ENCODE measurements around the gene IPCEF1.

Gene IPCEF1

DNA sequence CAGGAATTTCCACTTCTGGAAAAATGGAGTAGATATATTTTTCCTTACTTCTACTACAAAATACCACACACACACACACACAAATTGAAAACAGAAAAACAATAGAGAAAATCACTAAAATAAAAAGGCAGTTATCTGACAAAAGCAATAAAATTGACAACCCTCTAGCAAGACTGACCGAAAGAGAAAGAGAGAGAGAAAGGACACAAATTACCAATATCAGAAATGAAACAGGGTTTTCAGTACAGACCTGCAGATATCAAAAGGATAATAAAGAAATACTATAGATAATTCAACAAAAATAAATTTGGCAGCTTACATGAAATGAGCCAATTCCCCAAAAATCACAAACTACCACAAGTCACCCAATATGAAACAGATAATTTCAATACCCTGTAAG is 212.8 kb downstream of the IPCEF1 start:
- H3K4me3 ChIP-seq (ENCODE audit: low read depth in 1 of 2, low read length in 2 of 2), result no peak overlapping the region
- no peak overlapping the region for H3K27ac ChIP-seq (ENCODE audit: low read length)
- H3K27me3 ChIP-seq (ENCODE audit: low read depth, low read length), result no peaks in the 10 kb centered on the region
- no peaks in the 10 kb centered on the region for H3K4me1 ChIP-seq (ENCODE audit: control insufficient read depth in 1 of 2, insufficient read depth in 2 of 2, low read length in 2 of 2)
- H3K9me3 ChIP-seq (ENCODE audit: control insufficient read depth in 1 of 2, low read length in 2 of 2), result no peaks in the 10 kb centered on the region
- H3K36me3 ChIP-seq (ENCODE audit: control insufficient read depth in 1 of 2, insufficient read depth in 2 of 2, low read length in 2 of 2), result no peaks in the 10 kb centered on the region

DNA sequence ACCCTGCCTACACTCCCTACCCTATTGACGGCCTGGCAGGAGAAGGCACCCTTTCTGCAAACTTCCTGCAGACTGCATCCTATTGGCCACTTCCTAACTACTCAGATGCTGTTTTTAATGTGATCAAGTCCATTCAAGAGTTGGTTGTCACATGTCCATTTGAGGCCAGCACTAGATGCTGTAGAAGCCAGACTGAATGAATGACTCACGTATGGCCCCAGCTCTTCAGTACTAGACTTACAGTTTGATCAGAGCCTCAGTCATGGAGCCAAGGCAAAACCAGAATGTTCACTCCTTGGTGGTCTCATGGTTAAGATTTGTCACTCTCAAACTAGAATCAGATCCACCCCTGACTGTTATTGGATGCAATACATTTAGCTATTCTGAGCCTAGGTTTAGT is 215.9 kb downstream of the IPCEF1 start:
- no peaks in the 10 kb centered on the region for H3K36me3 ChIP-seq (ENCODE audit: control insufficient read depth in 1 of 2, insufficient read depth in 2 of 2, low read length in 2 of 2)
- no peaks in the 10 kb centered on the region for H3K4me1 ChIP-seq (ENCODE audit: control insufficient read depth in 1 of 2, insufficient read depth in 2 of 2, low read length in 2 of 2)
- no peaks in the 10 kb centered on the region for H3K27me3 ChIP-seq (ENCODE audit: low read depth, low read length)
- no peak overlapping the region for H3K4me3 ChIP-seq (ENCODE audit: low read depth in 1 of 2, low read length in 2 of 2)
- H3K9me3 ChIP-seq (ENCODE audit: control insufficient read depth in 1 of 2, low read length in 2 of 2), result no peaks in the 10 kb centered on the region
- H3K27ac ChIP-seq (ENCODE audit: low read length), result no peak overlapping the region

DNA sequence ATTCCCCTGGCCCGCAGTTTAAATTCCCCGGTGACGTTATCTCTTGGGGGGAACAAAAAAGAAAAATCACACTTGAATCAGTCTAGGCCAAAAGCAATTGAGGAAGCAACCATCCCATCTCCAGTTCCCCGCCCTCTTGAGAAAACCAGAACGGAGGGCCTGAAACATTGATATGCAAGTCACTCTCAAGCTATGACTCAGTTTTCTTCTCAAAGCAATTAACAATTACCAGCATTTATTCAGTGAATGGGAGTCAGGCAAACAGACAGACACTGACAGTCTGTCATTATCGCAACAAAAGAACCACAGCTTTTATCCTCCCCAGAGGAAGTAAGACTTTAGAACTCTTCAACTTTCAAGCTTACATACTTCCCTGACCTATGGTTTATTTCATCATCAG is 216.7 kb downstream of the IPCEF1 start:
- no peak overlapping the region for H3K27ac ChIP-seq (ENCODE audit: low read length)

DNA sequence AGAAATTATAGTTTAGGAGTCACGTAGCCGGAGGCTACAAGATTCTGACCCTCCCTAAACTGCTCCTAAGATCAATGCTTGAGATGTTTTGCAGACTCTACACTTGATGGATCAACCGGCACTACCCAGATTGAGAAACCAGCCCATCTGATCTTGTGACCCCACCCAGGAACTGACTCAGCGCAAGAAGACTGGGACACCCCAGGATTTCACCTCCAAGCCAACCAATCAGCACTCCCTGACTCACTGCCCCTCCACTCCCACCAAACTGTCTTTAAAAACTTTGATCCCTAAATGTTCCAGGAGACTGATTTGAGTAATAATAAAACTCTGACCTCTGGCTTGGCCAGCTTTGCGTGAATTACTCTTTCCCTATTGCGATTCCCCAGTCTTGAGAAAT is 217.8 kb downstream of the IPCEF1 start:
- Histone ChIP-seq H3K4me3 (ENCODE audit: low read depth in 1 of 2, low read length in 2 of 2) (no peak overlapping the region), H3K9me3 (ENCODE audit: control insufficient read depth in 1 of 2, low read length in 2 of 2) (no peaks in the 10 kb centered on the region), H3K4me1 (ENCODE audit: control insufficient read depth in 1 of 2, insufficient read depth in 2 of 2, low read length in 2 of 2) (no peaks in the 10 kb centered on the region), H3K27me3 (ENCODE audit: low read depth, low read length) (no peaks in the 10 kb centered on the region), H3K36me3 (ENCODE audit: control insufficient read depth in 1 of 2, insufficient read depth in 2 of 2, low read length in 2 of 2) (no peaks in the 10 kb centered on the region), H3K27ac (ENCODE audit: low read length) (no peak overlapping the region)

More for the DNA sequence above, 216.7 kb downstream of the IPCEF1 start:
- H3K4me3 ChIP-seq (ENCODE audit: low read depth in 1 of 2, low read length in 2 of 2), result no peak overlapping the region
- no peaks in the 10 kb centered on the region for H3K4me1 ChIP-seq (ENCODE audit: control insufficient read depth in 1 of 2, insufficient read depth in 2 of 2, low read length in 2 of 2)
- no peaks in the 10 kb centered on the region for H3K36me3 ChIP-seq (ENCODE audit: control insufficient read depth in 1 of 2, insufficient read depth in 2 of 2, low read length in 2 of 2)
- no peaks in the 10 kb centered on the region for H3K27me3 ChIP-seq (ENCODE audit: low read depth, low read length)
- H3K9me3 ChIP-seq (ENCODE audit: control insufficient read depth in 1 of 2, low read length in 2 of 2), result no peaks in the 10 kb centered on the region

DNA sequence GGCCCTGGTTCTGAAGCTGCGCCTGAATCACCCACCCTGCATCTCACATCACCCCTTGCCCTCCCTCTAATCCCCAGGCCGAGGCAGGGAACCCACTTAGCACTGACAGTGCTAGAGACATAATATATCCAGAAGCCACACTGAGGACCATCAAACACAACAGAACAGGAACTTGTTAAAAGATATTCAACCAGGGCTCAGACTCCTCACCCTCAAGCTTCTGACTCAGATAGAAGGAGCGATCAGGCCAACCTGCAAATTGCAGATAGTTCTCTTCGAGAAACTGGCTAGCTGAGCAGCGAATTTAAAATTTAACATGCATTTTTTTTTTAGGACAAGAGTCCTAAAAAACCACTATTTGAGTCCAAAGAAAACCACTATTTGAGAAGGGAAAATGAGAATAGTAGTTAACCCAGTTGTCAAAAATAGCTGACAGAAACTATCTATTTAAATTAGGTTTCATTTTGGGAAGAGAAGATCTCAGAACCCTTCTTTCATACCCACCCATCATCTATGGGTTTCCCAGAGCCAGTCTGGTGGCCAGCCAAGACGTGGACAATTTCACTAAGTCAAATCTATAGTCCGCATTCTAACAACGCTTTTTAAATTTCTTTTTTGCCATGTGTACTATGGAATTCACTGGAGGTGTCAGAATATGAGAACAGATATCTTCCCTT is 222.0 kb downstream of the IPCEF1 start:
- Histone ChIP-seq H3K4me3 (ENCODE audit: low read depth in 1 of 2, low read length in 2 of 2) (no peak overlapping the region), H3K36me3 (ENCODE audit: control insufficient read depth in 1 of 2, insufficient read depth in 2 of 2, low read length in 2 of 2) (no peaks in the 10 kb centered on the region), H3K27me3 (ENCODE audit: low read depth, low read length) (no peaks in the 10 kb centered on the region), H3K4me1 (ENCODE audit: control insufficient read depth in 1 of 2, insufficient read depth in 2 of 2, low read length in 2 of 2) (no peaks in the 10 kb centered on the region), H3K27ac (ENCODE audit: low read length) (no peak overlapping the region), H3K9me3 (ENCODE audit: control insufficient read depth in 1 of 2, low read length in 2 of 2) (no peaks in the 10 kb centered on the region)

DNA sequence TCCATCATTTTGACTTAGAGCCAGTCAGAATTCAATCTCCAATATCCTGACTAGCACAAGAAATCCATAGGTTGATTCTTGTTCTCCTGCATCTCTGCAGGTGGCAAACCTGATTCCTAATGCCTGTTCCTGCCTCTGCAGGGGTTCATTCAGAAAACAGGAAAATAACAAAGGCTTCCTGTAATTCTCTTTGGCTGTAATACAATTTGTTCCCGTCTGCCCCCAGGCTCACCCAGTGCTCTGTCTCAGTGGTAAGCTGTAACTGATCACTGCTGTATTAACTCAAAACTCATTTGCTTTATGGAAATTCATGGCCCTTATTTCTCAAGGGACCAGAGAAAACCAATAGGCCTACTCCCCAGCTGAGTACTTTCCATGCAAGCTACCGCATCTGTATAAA is 228.9 kb downstream of the IPCEF1 start:
- Histone ChIP-seq H3K27me3 (ENCODE audit: low read depth, low read length) (no peaks in the 10 kb centered on the region), H3K27ac (ENCODE audit: low read length) (no peak overlapping the region), H3K4me1 (ENCODE audit: control insufficient read depth in 1 of 2, insufficient read depth in 2 of 2, low read length in 2 of 2) (no peaks in the 10 kb centered on the region), H3K9me3 (ENCODE audit: control insufficient read depth in 1 of 2, low read length in 2 of 2) (no peaks in the 10 kb centered on the region), H3K4me3 (ENCODE audit: low read depth in 1 of 2, low read length in 2 of 2) (no peak overlapping the region), H3K36me3 (ENCODE audit: control insufficient read depth in 1 of 2, insufficient read depth in 2 of 2, low read length in 2 of 2) (no peaks in the 10 kb centered on the region)

DNA sequence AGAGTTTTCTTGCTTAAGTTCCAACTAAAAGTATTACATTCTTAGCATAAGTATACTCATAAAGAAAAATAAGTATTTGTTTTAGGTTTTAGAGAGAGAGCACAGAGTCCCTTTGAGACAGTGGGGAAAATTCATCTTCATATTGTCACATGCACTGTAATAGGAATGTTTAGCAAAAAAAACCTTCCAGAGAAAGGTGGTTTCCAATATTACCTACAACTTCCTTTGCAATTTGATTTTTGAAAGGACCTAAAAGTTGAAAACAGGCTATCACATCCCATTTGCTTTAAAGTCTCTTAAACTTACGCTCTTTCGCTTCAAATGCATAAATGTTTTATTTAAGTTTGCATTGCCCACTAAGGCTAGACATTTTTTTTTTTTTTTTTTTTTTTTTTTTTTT is 231.2 kb downstream of the IPCEF1 start:
- no peak overlapping the region for H3K4me3 ChIP-seq (ENCODE audit: low read depth in 1 of 2, low read length in 2 of 2)
- H3K4me1 ChIP-seq (ENCODE audit: control insufficient read depth in 1 of 2, insufficient read depth in 2 of 2, low read length in 2 of 2), result no peaks in the 10 kb centered on the region
- H3K27ac ChIP-seq (ENCODE audit: low read length), result no peak overlapping the region
- H3K9me3 ChIP-seq (ENCODE audit: control insufficient read depth in 1 of 2, low read length in 2 of 2), result no peaks in the 10 kb centered on the region
- H3K27me3 ChIP-seq (ENCODE audit: low read depth, low read length), result no peaks in the 10 kb centered on the region
- H3K36me3 ChIP-seq (ENCODE audit: control insufficient read depth in 1 of 2, insufficient read depth in 2 of 2, low read length in 2 of 2), result no peaks in the 10 kb centered on the region

DNA sequence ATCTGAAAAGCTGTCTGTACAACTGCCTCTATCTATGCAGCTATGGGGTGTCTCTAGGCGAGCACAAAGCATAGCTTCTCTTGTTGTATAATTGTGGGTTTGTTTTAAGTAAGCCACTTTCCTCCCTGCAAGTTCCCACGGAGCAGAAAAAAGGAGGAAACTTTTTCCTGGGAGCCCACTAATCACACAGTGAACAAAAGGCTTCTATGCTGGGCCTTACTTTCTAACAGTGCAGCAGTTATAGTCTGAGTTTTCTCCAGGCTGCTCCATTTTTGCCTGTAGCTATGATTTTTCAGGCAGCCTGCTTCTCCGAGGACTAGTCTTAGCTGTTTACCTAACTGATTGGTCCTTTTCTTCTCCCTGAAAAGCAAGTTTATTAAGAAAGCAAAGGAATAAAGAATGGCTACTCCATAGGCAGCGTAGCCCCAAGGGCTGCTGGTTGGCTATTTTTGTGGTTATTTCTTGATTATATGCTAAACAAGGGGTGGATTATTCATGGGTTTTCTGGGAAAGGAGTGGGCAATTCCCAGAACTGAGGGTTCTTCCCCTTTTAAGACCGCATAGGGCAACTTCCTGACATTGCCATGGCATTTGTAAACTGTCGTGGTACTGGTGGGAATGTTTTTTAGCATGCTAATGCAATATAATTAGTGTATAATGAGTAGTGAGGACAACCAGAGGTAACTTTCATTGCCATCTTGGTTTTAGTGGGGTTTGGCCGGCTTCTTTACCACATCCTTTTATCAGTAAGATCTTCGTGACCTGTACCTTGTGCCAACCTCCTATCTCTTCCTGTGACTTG is 233.2 kb downstream of the IPCEF1 start:
- no peaks in the 10 kb centered on the region for H3K27me3 ChIP-seq (ENCODE audit: low read depth, low read length)
- H3K4me1 ChIP-seq (ENCODE audit: control insufficient read depth in 1 of 2, insufficient read depth in 2 of 2, low read length in 2 of 2), result no peaks in the 10 kb centered on the region
- H3K27ac ChIP-seq (ENCODE audit: low read length), result no peak overlapping the region
- no peaks in the 10 kb centered on the region for H3K9me3 ChIP-seq (ENCODE audit: control insufficient read depth in 1 of 2, low read length in 2 of 2)
- H3K36me3 ChIP-seq (ENCODE audit: control insufficient read depth in 1 of 2, insufficient read depth in 2 of 2, low read length in 2 of 2), result no peaks in the 10 kb centered on the region
- no peak overlapping the region for H3K4me3 ChIP-seq (ENCODE audit: low read depth in 1 of 2, low read length in 2 of 2)

DNA sequence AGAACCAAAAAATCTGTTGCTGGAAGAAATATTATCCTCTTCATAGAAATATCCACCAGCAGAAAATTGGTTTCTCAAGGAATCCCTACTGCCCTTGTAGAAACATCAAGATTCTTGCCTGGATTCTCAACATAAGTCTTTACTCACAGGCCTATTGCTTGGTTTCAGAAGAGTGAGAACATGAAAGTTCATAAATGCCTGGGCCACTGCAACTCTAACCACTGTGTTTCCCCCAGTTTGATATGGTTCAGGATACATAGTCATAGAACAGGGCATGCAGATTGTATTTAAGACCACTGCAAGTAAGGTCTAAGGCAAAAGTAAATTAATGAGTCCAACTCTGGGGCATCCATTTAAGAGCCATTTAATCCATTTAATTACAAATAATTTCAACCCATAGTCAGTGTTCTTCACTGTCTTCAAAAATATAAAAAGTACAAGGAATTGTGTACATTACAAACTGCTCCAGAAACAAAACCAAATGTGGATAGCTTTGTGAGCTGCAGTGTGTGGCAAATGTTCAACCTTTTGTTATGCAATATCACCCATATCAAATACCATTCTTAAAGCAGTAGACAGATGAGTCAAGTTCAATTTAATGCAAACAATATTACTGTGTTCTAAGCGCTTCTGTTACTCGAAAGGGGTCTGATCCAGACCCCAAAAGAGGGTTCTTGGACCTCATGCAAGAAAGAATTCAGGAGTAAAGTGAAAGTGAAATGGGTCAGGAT is 234.2 kb downstream of the IPCEF1 start:
- H3K9me3 ChIP-seq (ENCODE audit: control insufficient read depth in 1 of 2, low read length in 2 of 2), result no peaks in the 10 kb centered on the region
- H3K4me1 ChIP-seq (ENCODE audit: control insufficient read depth in 1 of 2, insufficient read depth in 2 of 2, low read length in 2 of 2), result no peaks in the 10 kb centered on the region
- no peak overlapping the region for H3K4me3 ChIP-seq (ENCODE audit: low read depth in 1 of 2, low read length in 2 of 2)
- H3K27ac ChIP-seq (ENCODE audit: low read length), result no peak overlapping the region
- H3K27me3 ChIP-seq (ENCODE audit: low read depth, low read length), result no peaks in the 10 kb centered on the region
- no peaks in the 10 kb centered on the region for H3K36me3 ChIP-seq (ENCODE audit: control insufficient read depth in 1 of 2, insufficient read depth in 2 of 2, low read length in 2 of 2)

DNA sequence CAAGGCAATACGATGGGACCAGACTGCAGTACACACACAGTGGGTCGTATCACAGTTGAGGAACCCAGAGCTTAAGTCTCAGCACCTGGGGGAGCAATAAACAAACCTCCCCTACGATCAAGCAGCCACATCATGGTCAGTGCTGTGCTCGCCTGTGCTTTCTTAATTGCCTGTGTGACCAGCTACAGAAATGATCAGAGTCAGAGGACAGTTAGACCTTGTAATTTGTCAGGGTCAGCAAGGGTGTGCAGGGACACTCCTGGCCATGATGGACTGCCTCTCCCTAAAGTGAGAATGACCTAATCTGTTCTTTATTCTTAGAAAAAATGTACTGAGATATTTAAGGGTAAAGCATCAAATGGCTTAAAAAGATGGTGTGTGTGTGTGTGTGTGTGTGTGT is 239.1 kb downstream of the IPCEF1 start:
- no peak overlapping the region for H3K27ac ChIP-seq (ENCODE audit: low read length)
- no peak overlapping the region for H3K4me3 ChIP-seq (ENCODE audit: low read depth in 1 of 2, low read length in 2 of 2)
- no peaks in the 10 kb centered on the region for H3K9me3 ChIP-seq (ENCODE audit: control insufficient read depth in 1 of 2, low read length in 2 of 2)
- no peaks in the 10 kb centered on the region for H3K4me1 ChIP-seq (ENCODE audit: control insufficient read depth in 1 of 2, insufficient read depth in 2 of 2, low read length in 2 of 2)
- no peaks in the 10 kb centered on the region for H3K36me3 ChIP-seq (ENCODE audit: control insufficient read depth in 1 of 2, insufficient read depth in 2 of 2, low read length in 2 of 2)
- no peaks in the 10 kb centered on the region for H3K27me3 ChIP-seq (ENCODE audit: low read depth, low read length)

DNA sequence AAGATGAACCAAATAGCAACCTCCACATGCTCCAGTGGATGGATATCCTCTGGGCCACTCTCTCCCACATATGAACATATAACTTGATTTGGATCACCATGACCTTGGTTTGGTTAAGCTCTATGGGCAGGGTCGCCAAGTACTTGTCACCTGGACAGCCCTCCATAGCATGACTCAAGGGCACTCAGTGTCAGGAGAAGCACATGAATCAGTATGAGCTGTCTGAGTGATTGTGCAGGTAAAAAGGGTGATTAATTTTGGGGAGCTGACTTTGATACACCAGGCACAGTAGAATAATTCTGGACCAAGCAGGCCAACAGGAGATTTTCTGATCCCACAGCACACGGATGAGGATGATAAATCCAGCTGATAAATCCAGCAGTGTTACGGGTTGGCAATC is 243.2 kb downstream of the IPCEF1 start:
- H3K36me3 ChIP-seq (ENCODE audit: control insufficient read depth in 1 of 2, insufficient read depth in 2 of 2, low read length in 2 of 2), result no peaks in the 10 kb centered on the region
- no peaks in the 10 kb centered on the region for H3K4me1 ChIP-seq (ENCODE audit: control insufficient read depth in 1 of 2, insufficient read depth in 2 of 2, low read length in 2 of 2)
- no peaks in the 10 kb centered on the region for H3K9me3 ChIP-seq (ENCODE audit: control insufficient read depth in 1 of 2, low read length in 2 of 2)
- no peaks in the 10 kb centered on the region for H3K27me3 ChIP-seq (ENCODE audit: low read depth, low read length)
- H3K4me3 ChIP-seq (ENCODE audit: low read depth in 1 of 2, low read length in 2 of 2), result no peak overlapping the region
- H3K27ac ChIP-seq (ENCODE audit: low read length), result no peak overlapping the region

Measured in muscle layer of duodenum (tissue), 2 donors.